Measurements from ENCODE around the gene DCP1B.

The DCP1B gene

GRCh38 chr12:2017546-2018337 lies 13.5 kb upstream of the DCP1B start:
- DNase-seq: peak; percentile 95

GRCh38 chr12:2016862-2017545 lies 12.7 kb upstream of the DCP1B start:
- DNase-seq: no peak

GRCh38 chr12:2014231-2014630 lies 10.0 kb upstream of the DCP1B start:
- DNase-seq: no peak

- peak; percentile 33 for DNase-seq
Measured at GRCh38 chr12:2013527-2014223, 9.4 kb upstream of the DCP1B start.

- DNase-seq: no peak
Measured at GRCh38 chr12:2013086-2013485, 8.8 kb upstream of the DCP1B start.

GRCh38 chr12:2011643-2012607 lies 7.7 kb upstream of the DCP1B start:
- peak; percentile 67 for DNase-seq

DNA sequence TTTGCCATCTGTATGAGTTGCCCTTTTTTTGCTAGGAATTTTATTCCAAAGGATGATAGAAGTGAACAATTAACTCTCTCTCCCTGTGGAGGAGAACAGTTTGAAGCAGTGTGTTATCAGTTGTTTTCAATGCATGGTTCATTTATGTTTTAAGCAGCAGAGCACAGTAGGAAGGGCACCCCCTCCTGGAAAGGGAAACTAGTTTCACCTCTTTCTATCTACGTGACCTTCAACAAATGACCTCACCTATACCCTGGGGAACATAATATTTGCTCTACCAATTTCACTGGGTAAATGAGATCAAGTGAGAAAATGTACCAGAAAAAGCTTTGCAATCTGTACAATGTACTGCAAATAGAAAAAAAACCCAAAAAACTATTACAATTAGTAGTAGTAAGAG lies 5.4 kb upstream of the DCP1B start:
- DNase-seq: no peak

GRCh38 chr12:2008677-2009076 lies 4.4 kb upstream of the DCP1B start:
- no peak for DNase-seq

GRCh38 chr12:2003676-2004112 lies 563 bp downstream of the DCP1B start:
- peak; percentile 85 for DNase-seq

GRCh38 chr12:1995205-1995896 lies 8.9 kb downstream of the DCP1B start:
- DNase-seq: no peak

GRCh38 chr12:1994429-1995143 lies 9.7 kb downstream of the DCP1B start:
- DNase-seq: no peak

DNA sequence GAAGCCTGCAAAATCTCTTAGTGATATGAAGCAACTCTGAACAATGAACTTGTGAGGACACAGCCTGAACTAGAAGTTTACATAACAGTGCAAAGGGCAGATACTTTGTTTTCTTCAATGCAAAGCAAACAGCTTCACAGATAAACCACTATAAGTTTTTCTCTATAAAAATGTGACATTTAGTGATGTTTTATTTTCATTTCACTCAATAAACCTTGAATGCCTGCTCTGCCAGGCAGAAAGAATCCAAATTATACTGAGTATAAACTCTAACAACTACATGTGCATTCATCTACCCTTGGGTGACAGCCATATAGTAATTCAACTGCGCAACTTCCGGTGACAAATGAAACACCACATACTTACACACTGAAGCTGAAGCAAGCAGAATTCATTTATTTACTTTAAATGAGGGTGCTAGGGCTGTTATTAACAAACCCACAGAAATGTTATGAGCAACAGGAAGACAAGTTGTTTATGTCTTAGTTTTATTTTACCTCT lies 10.3 kb downstream of the DCP1B start:
- no peak for DNase-seq

GRCh38 chr12:1993341-1993740 lies 10.9 kb downstream of the DCP1B start:
- no peak for DNase-seq

DNA sequence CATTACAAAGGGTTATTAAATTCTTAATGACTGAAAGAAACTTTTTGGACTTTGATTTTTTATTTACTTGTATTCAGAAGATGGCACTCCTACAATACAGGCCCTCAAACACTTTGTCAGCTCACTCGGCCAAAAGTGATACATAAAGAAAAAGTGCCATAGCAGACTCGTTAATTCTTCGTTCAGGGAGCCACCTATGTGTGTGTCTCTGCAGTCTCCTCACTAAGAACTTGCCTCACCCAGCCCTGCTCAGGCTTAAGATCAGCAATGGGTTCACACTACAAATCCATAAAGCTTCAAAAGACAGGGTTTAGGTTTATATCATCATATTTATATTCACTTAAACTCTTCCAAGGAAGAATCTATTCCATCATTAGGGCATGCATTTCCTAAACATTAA lies 11.5 kb downstream of the DCP1B start:
- DNase-seq: no peak

- no peak for DNase-seq
Measured at GRCh38 chr12:1989111-1989510, 15.1 kb downstream of the DCP1B start.

GRCh38 chr12:1984759-1985158 lies 19.5 kb downstream of the DCP1B start:
- DNase-seq: peak; percentile 8

GRCh38 chr12:1980282-1980681 lies 24.0 kb downstream of the DCP1B start:
- no peak for DNase-seq

DNA sequence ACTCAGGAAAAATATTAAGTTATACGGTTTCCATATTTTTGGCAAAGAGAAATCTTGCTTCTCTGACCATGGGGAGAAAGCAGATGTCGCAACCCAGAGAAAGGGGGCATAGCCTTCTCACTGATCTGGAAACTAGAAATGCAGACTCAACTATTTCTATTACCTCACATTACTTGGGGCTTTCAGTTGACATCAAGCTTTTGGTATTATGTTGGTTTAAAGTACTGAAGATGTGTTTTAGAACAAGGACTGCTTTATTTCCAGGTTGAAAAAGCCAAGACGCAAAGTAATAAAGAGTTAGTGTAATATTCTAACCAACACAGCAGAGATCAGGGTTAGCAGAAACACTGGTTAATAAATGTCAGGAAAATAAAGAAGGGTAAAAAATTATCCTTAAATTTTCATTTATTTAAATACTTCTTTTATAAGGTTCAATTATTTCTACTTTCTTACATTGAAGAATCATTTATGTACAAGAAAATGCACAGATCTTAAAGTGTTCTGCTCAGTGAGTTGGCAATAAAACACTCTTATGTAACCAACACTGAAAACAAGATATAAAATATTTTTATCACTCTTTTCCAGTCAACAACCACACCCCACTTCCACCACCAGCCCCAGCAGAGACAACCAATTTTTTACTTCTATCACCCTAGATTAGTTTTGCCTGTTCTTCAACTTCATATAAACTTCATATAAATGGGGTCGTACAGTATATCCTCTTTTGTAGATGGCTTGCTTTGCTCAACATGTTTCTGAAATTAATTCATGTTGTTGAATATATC lies 26.0 kb downstream of the DCP1B start:
- no peak for DNase-seq

DNA sequence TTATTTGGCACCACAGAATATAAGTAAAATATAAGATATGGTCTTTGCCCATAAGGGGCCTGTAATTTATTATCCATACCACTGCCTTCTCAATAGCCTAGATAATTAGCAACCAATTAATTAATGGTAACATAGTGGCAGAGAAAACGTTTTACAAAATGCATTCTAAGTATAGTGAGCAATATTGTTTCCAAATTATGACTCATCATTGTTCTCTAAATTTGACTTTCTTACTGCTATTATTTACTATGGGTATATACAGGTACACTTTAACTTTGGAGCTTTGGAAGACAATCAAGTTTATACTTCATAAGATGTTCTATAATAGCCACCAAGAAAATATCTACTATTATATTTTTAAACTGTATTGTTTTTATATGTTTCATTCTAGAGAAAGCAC lies 26.7 kb downstream of the DCP1B start:
- no peak for DNase-seq

GRCh38 chr12:1977109-1977508 lies 27.1 kb downstream of the DCP1B start:
- no peak for DNase-seq

All from NCI-H1092 treated with DMSO at 0.1 percent for 48 hours (cell line).